Hematopoietic multipotent progenitor cell (in vitro differentiated cells): ENCODE data around the gene IRF4. TPM values are rescaled to one million over a fixed set of nuclear protein-coding genes. Genes with fewer than 3 reads are reported as not detected.

Source experiments
- DNase-seq, 3 donors: peaks; one replicate each; pipeline ENCODE4 v3.0.0-alpha.2; 2011 to 2015; ENCODE audit warnings: low read depth in 2 of 3, low spot score in 2 of 3
- total RNA-seq: library from RNA; depleted of rRNA; stranded (reverse); fragments of >200 nt; gene quantifications from one replicate; pipeline ENCODE4 v1.2.3, GENCODE V29; 2012

Gene IRF4
- total RNA-seq, 1 donor, result 0.81 TPM

DNA sequence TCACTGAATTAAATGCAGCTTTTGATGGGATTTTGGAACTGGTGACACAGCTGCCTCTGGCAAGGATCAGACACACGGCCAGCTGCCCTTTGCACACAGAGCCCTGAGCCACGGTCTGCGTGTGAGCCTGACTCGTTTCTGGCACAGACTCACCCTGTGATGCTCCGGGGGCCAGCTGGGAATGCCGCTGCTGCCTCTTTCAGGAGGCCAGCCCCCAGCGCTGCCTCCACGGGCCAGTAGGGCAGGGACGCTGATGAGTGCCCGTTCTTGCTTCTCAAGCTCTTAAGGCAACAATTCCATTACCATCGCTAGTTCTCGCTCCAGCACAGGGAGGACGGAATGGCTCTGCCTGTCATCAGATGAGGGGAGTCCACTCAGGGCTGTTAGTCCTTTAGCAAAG is 61.6 kb downstream of the IRF4 start:
- no peak for DNase-seq

DNA sequence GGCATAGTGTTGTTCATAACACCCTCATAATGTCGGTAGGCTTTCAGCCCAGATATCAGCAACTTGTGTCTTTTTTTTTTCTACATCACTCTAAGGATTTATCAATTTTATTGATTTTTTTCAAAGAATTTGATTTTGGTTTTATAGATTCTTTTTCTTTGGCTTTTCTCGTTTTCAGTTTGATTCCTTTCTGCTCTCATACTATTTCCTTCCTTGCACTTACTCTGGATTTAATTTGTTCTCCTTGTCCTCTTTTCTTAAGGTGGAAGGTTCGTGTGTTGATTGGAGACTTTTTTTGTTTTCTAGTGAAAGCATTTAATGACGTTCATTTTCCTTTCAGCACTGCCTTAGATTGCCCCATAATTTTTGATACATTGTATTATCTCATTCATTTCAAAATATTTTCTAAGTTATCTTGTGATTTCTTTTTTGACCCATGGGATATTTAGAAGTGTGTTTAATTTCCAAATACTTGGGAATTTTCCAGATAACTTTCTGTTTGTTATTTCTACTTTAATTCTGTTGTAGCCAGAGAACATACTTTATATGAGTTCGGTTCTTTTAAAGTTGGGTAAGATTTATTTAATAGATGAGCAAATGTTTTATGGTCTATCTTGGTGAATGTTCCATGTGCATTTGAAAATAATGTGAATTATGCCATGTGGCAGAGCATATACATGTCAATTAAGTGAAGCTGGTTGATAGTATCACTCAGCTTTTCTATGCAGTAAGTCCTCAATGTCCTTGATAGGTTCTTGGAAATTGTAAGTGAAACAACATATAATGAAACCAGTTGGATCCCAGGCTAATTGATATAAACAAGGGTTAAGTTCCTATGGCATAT is 62.8 kb downstream of the IRF4 start:
- no peak for DNase-seq

DNA sequence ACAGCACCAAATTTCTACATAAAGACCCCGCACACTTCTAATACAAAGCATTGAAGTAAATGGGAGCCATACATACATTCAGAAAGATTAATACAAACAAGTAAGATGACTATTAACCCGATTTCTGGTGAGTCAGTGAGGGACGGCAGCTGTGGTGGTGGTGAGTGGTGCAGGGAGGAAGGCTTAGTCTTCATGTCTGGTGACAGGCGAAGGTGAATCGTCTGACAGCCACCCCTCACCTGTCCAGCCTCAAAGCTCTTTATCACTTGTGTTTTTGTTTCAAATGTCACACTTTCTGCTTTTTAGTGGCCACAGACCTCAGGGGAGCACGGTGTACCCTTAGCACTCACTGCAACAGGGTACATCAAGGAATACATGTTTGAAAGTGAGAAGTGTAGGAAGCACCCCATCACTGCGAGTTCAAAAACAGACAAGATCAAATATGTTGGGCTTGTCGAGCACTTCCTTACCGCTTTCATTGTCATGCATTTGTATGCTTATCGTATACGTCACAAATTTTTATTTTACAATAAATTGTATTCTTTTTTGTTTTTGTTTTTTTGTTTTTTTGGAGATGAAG is 63.5 kb downstream of the IRF4 start:
- no peak for DNase-seq

DNA sequence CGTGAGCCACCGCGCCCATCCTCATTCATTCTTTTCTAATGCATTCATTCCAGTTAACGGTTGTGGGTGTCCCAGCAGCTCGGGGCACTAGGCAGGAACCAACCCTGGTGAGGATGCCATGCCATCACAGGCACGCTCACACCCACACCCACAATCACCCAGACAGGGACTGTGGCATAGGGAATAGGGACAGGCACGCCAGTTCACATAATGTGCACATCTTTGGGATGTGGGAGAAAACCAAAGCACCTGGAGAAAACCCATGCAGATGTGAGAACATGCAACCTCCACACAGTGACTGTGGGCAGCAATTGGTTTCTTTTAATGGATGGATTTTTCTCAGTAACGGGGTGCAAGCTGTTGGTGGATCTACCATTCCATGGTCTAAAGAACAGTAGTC is 64.3 kb downstream of the IRF4 start:
- DNase-seq, result no peak

DNA sequence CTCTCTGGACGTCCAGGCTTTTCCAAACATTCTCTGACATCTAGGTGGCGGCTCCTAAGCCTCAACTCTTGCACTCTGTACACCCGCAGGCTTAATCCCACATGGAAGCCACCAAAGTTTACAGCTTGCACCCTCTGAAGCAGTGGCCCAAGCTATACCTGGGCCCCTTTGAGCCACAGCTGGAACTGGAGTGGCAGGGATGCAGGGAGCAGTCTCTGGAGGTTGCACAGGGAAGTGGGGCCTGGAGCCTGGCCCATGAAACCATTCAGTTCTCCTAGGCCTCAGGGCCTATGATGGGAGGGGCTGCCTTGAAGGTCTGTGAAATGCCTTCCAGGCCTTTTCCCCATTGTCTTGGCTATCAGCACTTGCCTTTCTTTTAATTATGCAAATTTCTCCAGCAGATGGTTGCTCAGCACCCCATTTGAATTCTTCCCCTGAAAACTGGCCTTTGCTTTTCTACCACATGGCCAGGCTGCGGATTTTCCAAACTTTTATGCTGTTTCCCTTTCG is 64.9 kb downstream of the IRF4 start:
- no peak for DNase-seq

DNA sequence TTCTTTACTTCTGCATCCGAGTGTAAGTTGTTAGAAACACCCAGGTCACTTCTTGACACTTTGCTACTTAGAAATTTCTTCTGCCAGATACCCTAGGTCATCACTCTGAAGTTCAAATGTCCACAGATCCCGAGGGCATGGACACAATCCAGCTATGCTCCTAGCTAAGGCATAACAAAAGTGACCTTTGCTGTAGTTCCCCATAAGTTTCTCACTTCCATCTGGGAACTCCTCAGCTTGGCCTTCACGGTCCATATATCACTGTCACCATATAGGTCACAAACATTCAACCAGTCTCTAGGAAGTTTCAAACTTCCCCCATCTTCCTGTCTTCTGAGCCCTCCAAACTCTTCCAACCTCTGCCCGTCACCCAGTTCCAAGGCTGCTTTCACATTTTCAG is 65.3 kb downstream of the IRF4 start:
- no peak for DNase-seq

Other genes starting within 250 kb of the IRF4 start
- 43.4 TPM for gene DUSP22, start 99.3 kb upstream of the IRF4 start, total RNA-seq